ENCODE measurements around the gene LBX2. TPM values are rescaled to one million over a fixed set of nuclear protein-coding genes. Genes with fewer than 3 reads are reported as not detected.
A peak's percentile ranks its signal among the peaks of the same experiment; 100 is the strongest.

The LBX2 gene
- total and polyA plus RNA-seq, 9 of the 15 experiments (the other 6 are each of a cell fraction or from before 2014, with no cell fraction given) = 0.39 to 6.2 (median 1.8) TPM; not detected in 1

DNA sequence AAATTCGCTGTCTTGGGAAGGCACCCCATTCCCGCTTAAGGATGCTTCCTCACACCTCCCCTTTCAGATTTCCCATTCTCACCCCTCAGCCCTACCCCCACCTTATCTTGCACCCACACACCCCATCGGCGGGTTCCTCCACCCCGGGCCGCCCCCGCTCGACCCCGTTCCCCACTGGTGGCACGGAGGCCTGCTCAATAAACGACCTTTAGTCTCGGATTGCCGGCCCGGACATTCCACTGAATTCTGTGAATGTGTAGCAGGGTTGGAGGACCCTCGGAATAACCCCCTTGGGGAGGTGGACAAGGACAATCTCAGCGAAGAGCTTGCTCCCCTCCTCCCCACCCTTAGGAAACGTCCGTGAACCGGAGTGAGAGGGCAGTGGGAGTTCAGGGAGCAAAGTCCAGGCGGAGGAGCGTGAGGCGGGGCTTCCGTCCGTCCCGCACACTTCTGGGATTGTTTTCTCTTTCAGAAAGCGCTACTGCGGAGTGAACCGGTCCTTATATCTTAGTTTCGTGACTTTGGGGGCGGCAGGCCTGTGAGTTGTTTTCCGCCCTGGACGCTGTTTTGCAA lies 2.8 kb upstream of the LBX2 start (continued):
- TF ChIP-seq, protein P1, sequence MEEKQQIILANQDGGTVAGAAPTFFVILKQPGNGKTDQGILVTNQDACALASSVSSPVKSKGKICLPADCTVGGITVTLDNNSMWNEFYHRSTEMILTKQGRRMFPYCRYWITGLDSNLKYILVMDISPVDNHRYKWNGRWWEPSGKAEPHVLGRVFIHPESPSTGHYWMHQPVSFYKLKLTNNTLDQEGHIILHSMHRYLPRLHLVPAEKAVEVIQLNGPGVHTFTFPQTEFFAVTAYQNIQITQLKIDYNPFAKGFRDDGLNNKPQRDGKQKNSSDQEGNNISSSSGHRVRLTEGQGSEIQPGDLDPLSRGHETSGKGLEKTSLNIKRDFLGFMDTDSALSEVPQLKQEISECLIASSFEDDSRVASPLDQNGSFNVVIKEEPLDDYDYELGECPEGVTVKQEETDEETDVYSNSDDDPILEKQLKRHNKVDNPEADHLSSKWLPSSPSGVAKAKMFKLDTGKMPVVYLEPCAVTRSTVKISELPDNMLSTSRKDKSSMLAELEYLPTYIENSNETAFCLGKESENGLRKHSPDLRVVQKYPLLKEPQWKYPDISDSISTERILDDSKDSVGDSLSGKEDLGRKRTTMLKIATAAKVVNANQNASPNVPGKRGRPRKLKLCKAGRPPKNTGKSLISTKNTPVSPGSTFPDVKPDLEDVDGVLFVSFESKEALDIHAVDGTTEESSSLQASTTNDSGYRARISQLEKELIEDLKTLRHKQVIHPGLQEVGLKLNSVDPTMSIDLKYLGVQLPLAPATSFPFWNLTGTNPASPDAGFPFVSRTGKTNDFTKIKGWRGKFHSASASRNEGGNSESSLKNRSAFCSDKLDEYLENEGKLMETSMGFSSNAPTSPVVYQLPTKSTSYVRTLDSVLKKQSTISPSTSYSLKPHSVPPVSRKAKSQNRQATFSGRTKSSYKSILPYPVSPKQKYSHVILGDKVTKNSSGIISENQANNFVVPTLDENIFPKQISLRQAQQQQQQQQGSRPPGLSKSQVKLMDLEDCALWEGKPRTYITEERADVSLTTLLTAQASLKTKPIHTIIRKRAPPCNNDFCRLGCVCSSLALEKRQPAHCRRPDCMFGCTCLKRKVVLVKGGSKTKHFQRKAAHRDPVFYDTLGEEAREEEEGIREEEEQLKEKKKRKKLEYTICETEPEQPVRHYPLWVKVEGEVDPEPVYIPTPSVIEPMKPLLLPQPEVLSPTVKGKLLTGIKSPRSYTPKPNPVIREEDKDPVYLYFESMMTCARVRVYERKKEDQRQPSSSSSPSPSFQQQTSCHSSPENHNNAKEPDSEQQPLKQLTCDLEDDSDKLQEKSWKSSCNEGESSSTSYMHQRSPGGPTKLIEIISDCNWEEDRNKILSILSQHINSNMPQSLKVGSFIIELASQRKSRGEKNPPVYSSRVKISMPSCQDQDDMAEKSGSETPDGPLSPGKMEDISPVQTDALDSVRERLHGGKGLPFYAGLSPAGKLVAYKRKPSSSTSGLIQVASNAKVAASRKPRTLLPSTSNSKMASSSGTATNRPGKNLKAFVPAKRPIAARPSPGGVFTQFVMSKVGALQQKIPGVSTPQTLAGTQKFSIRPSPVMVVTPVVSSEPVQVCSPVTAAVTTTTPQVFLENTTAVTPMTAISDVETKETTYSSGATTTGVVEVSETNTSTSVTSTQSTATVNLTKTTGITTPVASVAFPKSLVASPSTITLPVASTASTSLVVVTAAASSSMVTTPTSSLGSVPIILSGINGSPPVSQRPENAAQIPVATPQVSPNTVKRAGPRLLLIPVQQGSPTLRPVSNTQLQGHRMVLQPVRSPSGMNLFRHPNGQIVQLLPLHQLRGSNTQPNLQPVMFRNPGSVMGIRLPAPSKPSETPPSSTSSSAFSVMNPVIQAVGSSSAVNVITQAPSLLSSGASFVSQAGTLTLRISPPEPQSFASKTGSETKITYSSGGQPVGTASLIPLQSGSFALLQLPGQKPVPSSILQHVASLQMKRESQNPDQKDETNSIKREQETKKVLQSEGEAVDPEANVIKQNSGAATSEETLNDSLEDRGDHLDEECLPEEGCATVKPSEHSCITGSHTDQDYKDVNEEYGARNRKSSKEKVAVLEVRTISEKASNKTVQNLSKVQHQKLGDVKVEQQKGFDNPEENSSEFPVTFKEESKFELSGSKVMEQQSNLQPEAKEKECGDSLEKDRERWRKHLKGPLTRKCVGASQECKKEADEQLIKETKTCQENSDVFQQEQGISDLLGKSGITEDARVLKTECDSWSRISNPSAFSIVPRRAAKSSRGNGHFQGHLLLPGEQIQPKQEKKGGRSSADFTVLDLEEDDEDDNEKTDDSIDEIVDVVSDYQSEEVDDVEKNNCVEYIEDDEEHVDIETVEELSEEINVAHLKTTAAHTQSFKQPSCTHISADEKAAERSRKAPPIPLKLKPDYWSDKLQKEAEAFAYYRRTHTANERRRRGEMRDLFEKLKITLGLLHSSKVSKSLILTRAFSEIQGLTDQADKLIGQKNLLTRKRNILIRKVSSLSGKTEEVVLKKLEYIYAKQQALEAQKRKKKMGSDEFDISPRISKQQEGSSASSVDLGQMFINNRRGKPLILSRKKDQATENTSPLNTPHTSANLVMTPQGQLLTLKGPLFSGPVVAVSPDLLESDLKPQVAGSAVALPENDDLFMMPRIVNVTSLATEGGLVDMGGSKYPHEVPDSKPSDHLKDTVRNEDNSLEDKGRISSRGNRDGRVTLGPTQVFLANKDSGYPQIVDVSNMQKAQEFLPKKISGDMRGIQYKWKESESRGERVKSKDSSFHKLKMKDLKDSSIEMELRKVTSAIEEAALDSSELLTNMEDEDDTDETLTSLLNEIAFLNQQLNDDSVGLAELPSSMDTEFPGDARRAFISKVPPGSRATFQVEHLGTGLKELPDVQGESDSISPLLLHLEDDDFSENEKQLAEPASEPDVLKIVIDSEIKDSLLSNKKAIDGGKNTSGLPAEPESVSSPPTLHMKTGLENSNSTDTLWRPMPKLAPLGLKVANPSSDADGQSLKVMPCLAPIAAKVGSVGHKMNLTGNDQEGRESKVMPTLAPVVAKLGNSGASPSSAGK (IDR thresholded peaks at IDR 0.05) = no peak
- TF ChIP-seq GTF2A2 (tag; IDR thresholded peaks at IDR 0.05) (no peak), TEAD4 (IDR thresholded peaks at IDR 0.05; ENCODE audit: low read length) (peak; percentile 41; the same call in 1 of the 2 replicates), TEAD4 (CRISPR knock-in tag; IDR thresholded peaks at IDR 0.05; ENCODE audit: borderline replicate concordance) (no peak), MEF2A (IDR thresholded peaks at IDR 0.05; ENCODE audit: control insufficient read depth, low read depth, low read length) (no peak), CHD4 (IDR thresholded peaks at IDR 0.05; ENCODE audit: insufficient read depth, insufficient replicate concordance, low read depth, low read length, poor library complexity, severe bottlenecking) (no peak), MCM7 (IDR thresholded peaks at IDR 0.05) (no peak), TCF7 (IDR thresholded peaks at IDR 0.05; ENCODE audit: borderline replicate concordance) (no peak), U2AF1 (optimal IDR thresholded peaks at IDR 0.05; ENCODE audit: low read depth, low read length) (no peak)
- TF ChIP-seq, protein P2, sequence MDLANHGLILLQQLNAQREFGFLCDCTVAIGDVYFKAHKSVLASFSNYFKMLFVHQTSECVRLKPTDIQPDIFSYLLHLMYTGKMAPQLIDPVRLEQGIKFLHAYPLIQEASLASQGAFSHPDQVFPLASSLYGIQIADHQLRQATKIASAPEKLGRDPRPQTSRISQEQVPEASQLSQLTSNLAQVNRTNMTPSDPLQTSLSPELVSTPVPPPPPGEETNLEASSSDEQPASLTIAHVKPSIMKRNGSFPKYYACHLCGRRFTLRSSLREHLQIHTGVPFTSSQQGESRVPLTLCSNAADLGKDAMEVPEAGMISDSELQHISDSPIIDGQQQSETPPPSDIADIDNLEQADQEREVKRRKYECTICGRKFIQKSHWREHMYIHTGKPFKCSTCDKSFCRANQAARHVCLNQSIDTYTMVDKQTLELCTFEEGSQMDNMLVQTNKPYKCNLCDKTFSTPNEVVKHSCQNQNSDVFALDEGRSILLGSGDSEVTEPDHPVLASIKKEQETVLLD (IDR thresholded peaks at IDR 0.05) = no peak; the same call in 1 of the 2 replicates
- TF ChIP-seq, protein P3, sequence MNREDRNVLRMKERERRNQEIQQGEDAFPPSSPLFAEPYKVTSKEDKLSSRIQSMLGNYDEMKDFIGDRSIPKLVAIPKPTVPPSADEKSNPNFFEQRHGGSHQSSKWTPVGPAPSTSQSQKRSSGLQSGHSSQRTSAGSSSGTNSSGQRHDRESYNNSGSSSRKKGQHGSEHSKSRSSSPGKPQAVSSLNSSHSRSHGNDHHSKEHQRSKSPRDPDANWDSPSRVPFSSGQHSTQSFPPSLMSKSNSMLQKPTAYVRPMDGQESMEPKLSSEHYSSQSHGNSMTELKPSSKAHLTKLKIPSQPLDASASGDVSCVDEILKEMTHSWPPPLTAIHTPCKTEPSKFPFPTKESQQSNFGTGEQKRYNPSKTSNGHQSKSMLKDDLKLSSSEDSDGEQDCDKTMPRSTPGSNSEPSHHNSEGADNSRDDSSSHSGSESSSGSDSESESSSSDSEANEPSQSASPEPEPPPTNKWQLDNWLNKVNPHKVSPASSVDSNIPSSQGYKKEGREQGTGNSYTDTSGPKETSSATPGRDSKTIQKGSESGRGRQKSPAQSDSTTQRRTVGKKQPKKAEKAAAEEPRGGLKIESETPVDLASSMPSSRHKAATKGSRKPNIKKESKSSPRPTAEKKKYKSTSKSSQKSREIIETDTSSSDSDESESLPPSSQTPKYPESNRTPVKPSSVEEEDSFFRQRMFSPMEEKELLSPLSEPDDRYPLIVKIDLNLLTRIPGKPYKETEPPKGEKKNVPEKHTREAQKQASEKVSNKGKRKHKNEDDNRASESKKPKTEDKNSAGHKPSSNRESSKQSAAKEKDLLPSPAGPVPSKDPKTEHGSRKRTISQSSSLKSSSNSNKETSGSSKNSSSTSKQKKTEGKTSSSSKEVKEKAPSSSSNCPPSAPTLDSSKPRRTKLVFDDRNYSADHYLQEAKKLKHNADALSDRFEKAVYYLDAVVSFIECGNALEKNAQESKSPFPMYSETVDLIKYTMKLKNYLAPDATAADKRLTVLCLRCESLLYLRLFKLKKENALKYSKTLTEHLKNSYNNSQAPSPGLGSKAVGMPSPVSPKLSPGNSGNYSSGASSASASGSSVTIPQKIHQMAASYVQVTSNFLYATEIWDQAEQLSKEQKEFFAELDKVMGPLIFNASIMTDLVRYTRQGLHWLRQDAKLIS (CRISPR knock-in tag; IDR thresholded peaks at IDR 0.05) = no peak

All from K562 (cell line).